PC-3 (cell line): Measurements from ENCODE around the gene FBXW7. TPM values are rescaled to one million over a fixed set of nuclear protein-coding genes. Genes with fewer than 3 reads are reported as not detected.

Experiments used
- ATAC-seq: fragments of 200-7000 bp; cut with Tn5 transposase; 2 replicates; pipeline ENCODE4 v1.9.1; 2020; ENCODE audit warnings: mild to moderate bottlenecking, moderate library complexity
- BruUV-seq: library from RNA; stranded (reverse); fragments of 400-500 nt; replicated peaks from 2 replicates; lab custom pipeline; 2021; lab: Mats Ljungman, UMichigan
- CTCF ChIA-PET: fragments of 300-600 bp; sonication (Branson Sonifier 250); formaldehyde crosslinking; loops from one replicate; lab custom pipeline; 2022; ENCODE audit warnings: antibody characterized with exemption; lab: Charles Lee
- POLR2A ChIA-PET: fragments of 300-600 bp; sonication (Branson Sonifier 250); formaldehyde crosslinking; loops from one replicate; lab custom pipeline; 2022; ENCODE audit warnings: antibody characterized with exemption; ENCODE audit not compliant: unreplicated experiment; lab: Charles Lee
- DNase-seq: peaks from one replicate; pipeline ENCODE4 v3.0.0-alpha.2; 2015
- H2AFZ ChIP-seq: fragments of 300-600 bp; sonication (generic); 2 replicates; pipeline ENCODE4 v1.6.0; 2016; ENCODE audit warnings: antibody characterized with exemption, low read length
- H3F3A ChIP-seq: fragments of 300-600 bp; sonication (generic); one replicate; pipeline ENCODE4 v1.6.0; 2017; ENCODE audit warnings: antibody characterized with exemption, low read length, control low read depth, mild to moderate bottlenecking; ENCODE audit not compliant: unreplicated experiment
- H3K27ac ChIP-seq: fragments of 300-600 bp; sonication (generic); 2 replicates; pipeline ENCODE4 v1.5.1; 2016; ENCODE audit warnings: mild to moderate bottlenecking, low read length
- H3K27me3 ChIP-seq: fragments of 300-600 bp; sonication (generic); 2 replicates; pipeline ENCODE4 v1.6.1; 2016; ENCODE audit warnings: low read length, mixed read lengths
- H3K36me3 ChIP-seq: fragments of 300-600 bp; sonication (generic); 2 replicates; pipeline ENCODE4 v1.6.1; 2016; ENCODE audit warnings: low read depth, mixed run types, low read length, mixed read lengths
- H3K4me1 ChIP-seq: fragments of 300-600 bp; sonication (generic); 2 replicates; pipeline ENCODE4 v1.5.1; 2016; ENCODE audit warnings: low read length; ENCODE audit not compliant: insufficient read depth
- H3K4me2 ChIP-seq: fragments of 300-600 bp; sonication (generic); 2 replicates; pipeline ENCODE4 v1.6.0; 2016; ENCODE audit warnings: low read length
- H3K4me3 ChIP-seq: fragments of 300-600 bp; sonication (generic); 2 replicates; pipeline ENCODE4 v1.5.1; 2016; ENCODE audit warnings: mild to moderate bottlenecking, low read length, mixed read lengths
- H3K79me2 ChIP-seq: fragments of 300-600 bp; sonication (generic); 2 replicates; pipeline ENCODE4 v1.6.1; 2017; ENCODE audit warnings: low read length, mixed read lengths
- H3K9ac ChIP-seq: fragments of 300-600 bp; sonication (generic); 2 replicates; pipeline ENCODE4 v1.6.0; 2016; ENCODE audit warnings: mild to moderate bottlenecking, low read length
- H3K9me2 ChIP-seq: fragments of 300-600 bp; sonication (generic); replicated peaks from 2 replicates; pipeline ENCODE4 v1.6.1; 2016; ENCODE audit warnings: mixed run types, low read length, mixed read lengths
- H3K9me3 ChIP-seq: fragments of 300-600 bp; sonication (generic); 2 replicates; pipeline ENCODE4 v1.6.1; 2016; ENCODE audit warnings: low read length, mixed read lengths
- H4K20me1 ChIP-seq: fragments of 300-600 bp; sonication (generic); 2 replicates; pipeline ENCODE4 v1.6.1; 2016; ENCODE audit warnings: low read length, mixed read lengths
- EZH2 ChIP-seq: fragments of 300-600 bp; sonication (generic); IDR thresholded peaks from one replicate; pipeline ENCODE4 v1.6.1; 2017; ENCODE audit warnings: antibody characterized with exemption, mild to moderate bottlenecking, low read length; ENCODE audit not compliant: unreplicated experiment
- EZH2phosphoT487 ChIP-seq: fragments of 300-600 bp; sonication (generic); IDR thresholded peaks from 2 replicates; pipeline ENCODE4 v1.6.1; 2018; ENCODE audit warnings: mild to moderate bottlenecking, antibody characterized with exemption, low read length, borderline replicate concordance
- intact Hi-C: fragments of 100-400 bp; cut with micrococcal nuclease; formaldehyde crosslinking; loops from 2 replicates; pipeline ENCODE4 v1.9.0; 2023
- total RNA-seq: library from RNA; depleted of rRNA; stranded (reverse); fragments of >200 nt; gene quantifications from 2 replicates; pipeline ENCODE4 v1.2.3, GENCODE V29; 2014
- TF ChIP-seq, protein P1 (sequence below): fragments of 300-600 bp; sonication (generic); conservative IDR thresholded peaks from 2 replicates; pipeline ENCODE4 v1.5.1; 2017; ENCODE audit warnings: antibody characterized with exemption, low read depth, mild to moderate bottlenecking, low read length

The FBXW7 gene
- total RNA-seq, 1 experiment from 2014 or later: 24.3 TPM

- Histone ChIP-seq H3K36me3 (no peaks in the 10 kb centered on the region), H3K27ac (no peak overlapping the region), H3K79me2 (no peaks in the 10 kb centered on the region), H3K27me3 (no peaks in the 10 kb centered on the region), H3K4me3 (no peak overlapping the region), H3K9me2 (no peaks in the 10 kb centered on the region), H4K20me1 (no peaks in the 10 kb centered on the region), H3K4me2 (no peak overlapping the region), H3K4me1 (no peaks in the 10 kb centered on the region), H3F3A (no peaks in the 10 kb centered on the region), H3K9me3 (no peaks in the 10 kb centered on the region), H2AFZ (no peak overlapping the region), H3K9ac (no peak overlapping the region)
- TF ChIP-seq EZH2phosphoT487 (no peak), EZH2 (no peak)
- TF ChIP-seq, protein P1, sequence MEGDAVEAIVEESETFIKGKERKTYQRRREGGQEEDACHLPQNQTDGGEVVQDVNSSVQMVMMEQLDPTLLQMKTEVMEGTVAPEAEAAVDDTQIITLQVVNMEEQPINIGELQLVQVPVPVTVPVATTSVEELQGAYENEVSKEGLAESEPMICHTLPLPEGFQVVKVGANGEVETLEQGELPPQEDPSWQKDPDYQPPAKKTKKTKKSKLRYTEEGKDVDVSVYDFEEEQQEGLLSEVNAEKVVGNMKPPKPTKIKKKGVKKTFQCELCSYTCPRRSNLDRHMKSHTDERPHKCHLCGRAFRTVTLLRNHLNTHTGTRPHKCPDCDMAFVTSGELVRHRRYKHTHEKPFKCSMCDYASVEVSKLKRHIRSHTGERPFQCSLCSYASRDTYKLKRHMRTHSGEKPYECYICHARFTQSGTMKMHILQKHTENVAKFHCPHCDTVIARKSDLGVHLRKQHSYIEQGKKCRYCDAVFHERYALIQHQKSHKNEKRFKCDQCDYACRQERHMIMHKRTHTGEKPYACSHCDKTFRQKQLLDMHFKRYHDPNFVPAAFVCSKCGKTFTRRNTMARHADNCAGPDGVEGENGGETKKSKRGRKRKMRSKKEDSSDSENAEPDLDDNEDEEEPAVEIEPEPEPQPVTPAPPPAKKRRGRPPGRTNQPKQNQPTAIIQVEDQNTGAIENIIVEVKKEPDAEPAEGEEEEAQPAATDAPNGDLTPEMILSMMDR: peak; percentile 25; the same call in 1 of the 2 replicates
- intact Hi-C loops: no loop called here
- CTCF ChIA-PET: no interaction called here
- DNase-seq: no peak
- POLR2A ChIA-PET: no interaction called here
- no TSS peak for BruUV-seq
- no peak for ATAC-seq
Measured at GRCh38 chr4:152581536-152582160, 45.8 kb upstream of the FBXW7 start.

GRCh38 chr4:152579916-152580315 is 44.0 kb upstream of the FBXW7 start:
- intact Hi-C loops: no loop called here
- H3F3A ChIP-seq: no peaks in the 10 kb centered on the region

DNA sequence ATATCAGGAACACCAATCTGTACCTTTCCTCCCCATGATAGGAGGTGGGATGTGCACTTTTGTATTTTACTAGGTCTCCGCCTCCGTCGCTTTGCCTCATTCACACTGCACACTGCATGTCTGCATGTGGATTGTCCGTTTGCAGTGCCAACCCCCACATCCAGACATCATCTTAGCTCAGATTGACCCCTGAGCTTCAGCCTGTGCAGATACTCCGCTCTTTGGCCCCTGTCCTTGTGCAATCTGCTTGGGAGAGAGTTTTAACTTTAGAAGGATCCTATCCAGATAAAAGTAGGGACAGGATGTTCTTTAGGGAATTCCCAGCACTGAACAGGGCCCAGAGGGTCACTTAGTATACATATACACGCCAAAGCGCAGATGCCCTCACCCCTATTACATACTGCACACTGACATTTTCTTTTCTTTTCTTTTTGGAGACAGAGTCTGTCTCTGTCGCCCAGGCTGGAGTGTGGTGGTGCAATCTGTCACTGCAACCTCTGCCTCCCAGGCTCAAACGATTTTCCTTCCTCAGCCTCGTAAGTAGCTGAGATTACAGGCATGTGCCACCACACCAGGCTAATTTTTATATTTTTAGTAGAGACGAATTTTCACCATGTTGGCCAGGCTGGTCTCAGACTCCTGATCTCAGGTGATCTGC is 43.3 kb upstream of the FBXW7 start:
- DNase-seq (no peak), ATAC-seq (no peak)
- POLR2A ChIA-PET: no interaction called here
- no peaks in the 10 kb centered on the region for H3K4me1 ChIP-seq
- CTCF ChIA-PET: no interaction called here
- H2AFZ ChIP-seq: no peak overlapping the region
- no peak overlapping the region for H3K9ac ChIP-seq
- no peaks in the 10 kb centered on the region for H3K27me3 ChIP-seq
- BruUV-seq: no TSS peak
- no peak overlapping the region for H3K4me3 ChIP-seq
- H3K9me3 ChIP-seq: no peaks in the 10 kb centered on the region
- no peaks in the 10 kb centered on the region for H3K9me2 ChIP-seq
- intact Hi-C loops: no loop called here
- no peaks in the 10 kb centered on the region for H4K20me1 ChIP-seq
- H3K36me3 ChIP-seq: no peaks in the 10 kb centered on the region
- TF ChIP-seq, protein P1: no peak
- TF ChIP-seq EZH2phosphoT487 (no peak), EZH2 (no peak)
- no peaks in the 10 kb centered on the region for H3K79me2 ChIP-seq
- no peak overlapping the region for H3K4me2 ChIP-seq
- H3K27ac ChIP-seq: no peak overlapping the region
- H3F3A ChIP-seq: no peaks in the 10 kb centered on the region

More at GRCh38 chr4:152579916-152580315, 44.0 kb upstream of the FBXW7 start:
- Histone ChIP-seq H3K4me2 (no peak overlapping the region), H4K20me1 (no peaks in the 10 kb centered on the region), H3K4me1 (no peaks in the 10 kb centered on the region), H3K4me3 (no peak overlapping the region), H3K9me3 (no peaks in the 10 kb centered on the region), H3K9ac (no peak overlapping the region), H3K27ac (no peak overlapping the region), H3K9me2 (no peaks in the 10 kb centered on the region), H3K36me3 (no peaks in the 10 kb centered on the region), H2AFZ (no peak overlapping the region), H3K27me3 (no peaks in the 10 kb centered on the region), H3K79me2 (no peaks in the 10 kb centered on the region)
- no TSS peak for BruUV-seq
- no peak for TF ChIP-seq EZH2phosphoT487
- ChIA-PET CTCF (no interaction called here), POLR2A (interaction anchor here (0.6 kb wide), 1 partner anchor 101 kb away, joined by 9 read pairs; no protein-coding TSS in a partner anchor)
- ATAC-seq (no peak), DNase-seq (no peak)
